GM12874 (cell line): ENCODE measurements around the gene CD4.

Source experiments
- CTCF ChIP-seq: IDR thresholded peaks from 2 replicates; pipeline ENCODE4 v1.5.1; 2011; ENCODE audit warnings: low read depth, mild to moderate bottlenecking, control low read depth, low read length, moderate library complexity; ENCODE audit not compliant: insufficient read depth

CD4 gene

GRCh38 chr12:6860116-6860515, 70.8 kb downstream of the CD4 start:
- TF ChIP-seq CTCF, result no peak

DNA sequence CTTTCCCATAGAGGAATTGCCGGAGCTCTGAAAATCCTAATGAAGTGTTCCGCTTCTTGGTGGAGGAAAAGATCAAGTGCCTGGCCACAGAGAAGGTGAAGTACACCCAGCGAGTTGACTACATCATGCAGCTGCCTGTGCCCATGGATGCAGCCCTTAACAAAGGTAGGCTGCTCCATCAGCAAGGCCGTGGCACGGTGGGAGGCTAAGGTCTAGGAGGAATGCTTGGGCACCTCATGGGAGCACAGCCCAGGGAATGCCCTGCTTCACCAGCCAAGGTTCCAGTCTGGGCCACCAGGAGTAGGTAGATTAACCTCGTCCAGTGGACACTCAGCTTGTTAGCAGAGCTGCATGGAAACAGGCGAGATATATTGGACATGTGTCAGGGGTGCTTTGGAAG, 71.6 kb downstream of the CD4 start:
- TF ChIP-seq CTCF, result no peak

GRCh38 chr12:6861391-6861790, 72.1 kb downstream of the CD4 start:
- no peak for TF ChIP-seq CTCF

- TF ChIP-seq CTCF, result no peak
Observed at GRCh38 chr12:6863033-6863432, 73.7 kb downstream of the CD4 start.

DNA sequence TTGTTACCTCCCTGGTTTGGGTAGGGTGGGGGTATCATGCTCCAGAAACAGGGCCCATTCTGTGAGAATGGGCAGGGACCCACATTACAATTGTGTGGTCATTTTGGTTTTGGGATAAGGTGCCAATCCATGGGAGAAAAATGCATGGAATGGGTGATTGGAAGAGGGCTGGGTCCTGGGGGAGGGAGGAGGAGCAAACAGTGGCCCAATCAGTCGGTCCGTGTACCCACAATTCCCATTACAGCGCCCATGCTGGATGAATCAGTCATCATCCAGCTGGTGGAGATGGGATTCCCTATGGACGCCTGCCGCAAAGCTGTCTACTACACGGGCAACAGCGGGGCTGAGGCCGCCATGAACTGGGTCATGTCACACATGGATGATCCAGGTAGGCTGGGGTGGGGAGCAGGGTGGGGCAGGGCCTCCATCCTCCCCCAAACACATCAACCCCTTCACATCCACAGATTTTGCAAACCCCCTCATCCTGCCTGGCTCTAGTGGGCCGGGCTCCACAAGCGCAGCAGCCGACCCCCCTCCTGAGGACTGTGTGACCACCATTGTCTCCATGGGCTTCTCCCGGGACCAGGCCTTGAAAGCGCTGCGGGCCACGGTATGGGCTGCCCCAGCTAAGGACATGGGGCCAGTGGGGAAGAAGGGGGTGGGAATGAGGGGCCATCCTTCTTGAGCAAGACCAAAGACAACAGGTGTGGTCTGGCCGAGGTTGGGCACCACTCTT, 74.4 kb downstream of the CD4 start:
- no peak for TF ChIP-seq CTCF

DNA sequence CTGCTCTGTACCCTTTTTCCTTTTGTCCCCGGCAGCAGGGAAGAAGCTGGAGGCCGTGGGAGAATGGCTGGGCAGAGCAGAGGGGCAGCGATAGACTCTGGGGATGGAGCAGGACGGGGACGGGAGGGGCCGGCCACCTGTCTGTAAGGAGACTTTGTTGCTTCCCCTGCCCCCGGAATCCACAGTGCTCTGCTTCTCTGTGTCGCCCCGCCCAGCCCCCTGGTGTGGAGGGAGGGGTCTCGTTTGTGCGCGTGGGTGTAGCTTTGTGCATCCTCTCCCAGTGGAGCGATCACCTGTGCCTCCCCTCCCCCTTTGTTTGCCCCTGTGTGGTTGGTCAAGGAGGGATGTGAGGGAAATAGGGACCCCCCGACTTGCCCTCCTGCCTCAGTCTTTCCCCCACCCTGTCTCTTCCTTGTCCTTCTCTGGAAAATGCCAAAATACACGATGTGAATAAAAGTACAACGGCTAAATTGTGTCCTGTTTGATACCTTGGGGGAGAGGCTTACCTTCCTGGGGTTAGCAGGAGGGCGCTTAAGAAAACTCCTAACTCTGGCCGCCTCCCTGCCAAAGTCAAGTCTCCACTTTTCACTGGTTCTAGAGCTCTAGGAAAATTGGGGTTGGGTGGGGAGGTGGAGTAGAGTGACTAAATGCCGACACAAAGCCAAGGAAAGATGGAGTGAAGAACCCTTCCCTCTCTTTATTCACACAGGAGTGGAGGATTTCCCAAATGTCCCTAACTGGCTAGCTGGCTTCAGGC, 77.0 kb downstream of the CD4 start:
- no peak for TF ChIP-seq CTCF

- TF ChIP-seq CTCF, result no peak
Observed at GRCh38 chr12:6866920-6867412, 77.6 kb downstream of the CD4 start.
